HG02610 (cell line): Measurements from ENCODE around the gene GPATCH2.
"Not testable (repeated sequence)": the region's sequence is repeated elsewhere in the genome, so short reads cannot be mapped to it uniquely, and the experiment has no call there.

ENCODE experiments used
- ATAC-seq: cut with Tn5 transposase; IDR thresholded peaks from one replicate; pipeline ENCODE4 v1.9.1; 2021; ENCODE audit warnings: mild to moderate bottlenecking, moderate library complexity; ENCODE audit not compliant: unreplicated experiment

The GPATCH2 gene

GRCh38 chr1:217527151-217527550, 103.7 kb downstream of the GPATCH2 start:
- no peak for ATAC-seq

GRCh38 chr1:217526636-217527035, 104.3 kb downstream of the GPATCH2 start:
- no peak for ATAC-seq

GRCh38 chr1:217525773-217526490, 105.0 kb downstream of the GPATCH2 start:
- ATAC-seq = no peak

- no peak for ATAC-seq
Observed at GRCh38 chr1:217524787-217525520, 105.9 kb downstream of the GPATCH2 start.

- not testable (repeated sequence) for ATAC-seq
Observed at GRCh38 chr1:217523921-217524320, 107.0 kb downstream of the GPATCH2 start.

GRCh38 chr1:217522277-217522676, 108.6 kb downstream of the GPATCH2 start:
- no peak for ATAC-seq

- no peak for ATAC-seq
Observed at GRCh38 chr1:217521317-217521716, 109.6 kb downstream of the GPATCH2 start.

- ATAC-seq = no peak
Observed at GRCh38 chr1:217506878-217507277, 124.0 kb downstream of the GPATCH2 start.

GRCh38 chr1:217498209-217498608, 132.7 kb downstream of the GPATCH2 start:
- ATAC-seq = no peak

- ATAC-seq = peak; percentile 95
Observed at GRCh38 chr1:217495249-217495648, 135.6 kb downstream of the GPATCH2 start.

GRCh38 chr1:217494767-217495166, 136.1 kb downstream of the GPATCH2 start:
- peak; percentile 87 for ATAC-seq

- no peak for ATAC-seq
Observed at GRCh38 chr1:217493290-217493689, 137.6 kb downstream of the GPATCH2 start.

GRCh38 chr1:217484871-217485270, 146.0 kb downstream of the GPATCH2 start:
- ATAC-seq = no peak

GRCh38 chr1:217482356-217483102, 148.4 kb downstream of the GPATCH2 start:
- ATAC-seq = peak; percentile 100

- no peak for ATAC-seq
Observed at GRCh38 chr1:217478450-217478849, 152.4 kb downstream of the GPATCH2 start.

- no peak for ATAC-seq
Observed at GRCh38 chr1:217472915-217473314, 158.0 kb downstream of the GPATCH2 start.

- no peak for ATAC-seq
Observed at GRCh38 chr1:217471403-217471802, 159.5 kb downstream of the GPATCH2 start.

- no peak for ATAC-seq
Observed at GRCh38 chr1:217469983-217470382, 160.9 kb downstream of the GPATCH2 start.

- ATAC-seq = no peak
Observed at GRCh38 chr1:217465102-217465501, 165.8 kb downstream of the GPATCH2 start.

GRCh38 chr1:217462666-217463065, 168.2 kb downstream of the GPATCH2 start:
- no peak for ATAC-seq

GRCh38 chr1:217462159-217462558, 168.7 kb downstream of the GPATCH2 start:
- ATAC-seq = no peak

- no peak for ATAC-seq
Observed at GRCh38 chr1:217457016-217457415, 173.9 kb downstream of the GPATCH2 start.
